DMS 273 treated with DMSO at 0.1 percent for 48 hours (cell line): Measurements from ENCODE around the gene ATG10.
"Not testable (repeated sequence)": the region's sequence is repeated elsewhere in the genome, so short reads cannot be mapped to it uniquely, and the experiment has no call there.

Experiments used
- DNase-seq: peaks from one replicate; lab custom pipeline; 2025; lab: John Stamatoyannopoulos, UW

The ATG10 gene

GRCh38 chr5:81982172-81982685 is 10.4 kb downstream of the ATG10 start:
- not testable (repeated sequence) for DNase-seq

GRCh38 chr5:81983148-81983547 is 11.3 kb downstream of the ATG10 start:
- DNase-seq, result not testable (repeated sequence)

GRCh38 chr5:81983563-81983962 is 11.7 kb downstream of the ATG10 start:
- DNase-seq, result not testable (repeated sequence)

- no peak for DNase-seq
These were observed 14.3 kb downstream of the ATG10 start for GRCh38 chr5:81986126-81986525.

- DNase-seq, result no peak
These were observed 17.4 kb downstream of the ATG10 start for GRCh38 chr5:81989204-81989603.

- DNase-seq, result no peak
These were observed 22.9 kb downstream of the ATG10 start for GRCh38 chr5:81994679-81995078.

GRCh38 chr5:81995407-81995806 is 23.6 kb downstream of the ATG10 start:
- no peak for DNase-seq

GRCh38 chr5:82004511-82004910 is 32.7 kb downstream of the ATG10 start:
- DNase-seq, result no peak

GRCh38 chr5:82009869-82010268 is 38.0 kb downstream of the ATG10 start:
- DNase-seq, result not testable (repeated sequence)

GRCh38 chr5:82010696-82011095 is 38.9 kb downstream of the ATG10 start:
- DNase-seq, result no peak

GRCh38 chr5:82011761-82012160 is 39.9 kb downstream of the ATG10 start:
- no peak for DNase-seq

- not testable (repeated sequence) for DNase-seq
These were observed 42.8 kb downstream of the ATG10 start for GRCh38 chr5:82014644-82015043.

- DNase-seq, result peak; percentile 89
These were observed 46.6 kb downstream of the ATG10 start for GRCh38 chr5:82018462-82018861.

- DNase-seq, result no peak
These were observed 47.7 kb downstream of the ATG10 start for GRCh38 chr5:82019342-82020138.

- no peak for DNase-seq
These were observed 50.7 kb downstream of the ATG10 start for GRCh38 chr5:82022499-82022898.

- peak; percentile 67 for DNase-seq
These were observed 51.8 kb downstream of the ATG10 start for GRCh38 chr5:82023644-82024043.

- peak; percentile 12 for DNase-seq
These were observed 59.6 kb downstream of the ATG10 start for GRCh38 chr5:82031220-82032119.

GRCh38 chr5:82042894-82043293 is 71.1 kb downstream of the ATG10 start:
- not testable (repeated sequence) for DNase-seq

GRCh38 chr5:82044010-82044409 is 72.2 kb downstream of the ATG10 start:
- DNase-seq, result no peak

- no peak for DNase-seq
These were observed 73.9 kb downstream of the ATG10 start for GRCh38 chr5:82045554-82046275.

GRCh38 chr5:82046276-82046647 is 74.4 kb downstream of the ATG10 start:
- no peak for DNase-seq

GRCh38 chr5:82050955-82051354 is 79.1 kb downstream of the ATG10 start:
- no peak for DNase-seq
